ENCODE measurements around the gene CD4. TPM values are rescaled to one million over a fixed set of nuclear protein-coding genes. Genes with fewer than 3 reads are reported as not detected.

The CD4 gene
- total and polyA plus RNA-seq, 10 of the 15 experiments (the other 5 are each of a cell fraction or from before 2014, with no cell fraction given) = 0.24 to 1.6 (median 0.69) TPM

DNA sequence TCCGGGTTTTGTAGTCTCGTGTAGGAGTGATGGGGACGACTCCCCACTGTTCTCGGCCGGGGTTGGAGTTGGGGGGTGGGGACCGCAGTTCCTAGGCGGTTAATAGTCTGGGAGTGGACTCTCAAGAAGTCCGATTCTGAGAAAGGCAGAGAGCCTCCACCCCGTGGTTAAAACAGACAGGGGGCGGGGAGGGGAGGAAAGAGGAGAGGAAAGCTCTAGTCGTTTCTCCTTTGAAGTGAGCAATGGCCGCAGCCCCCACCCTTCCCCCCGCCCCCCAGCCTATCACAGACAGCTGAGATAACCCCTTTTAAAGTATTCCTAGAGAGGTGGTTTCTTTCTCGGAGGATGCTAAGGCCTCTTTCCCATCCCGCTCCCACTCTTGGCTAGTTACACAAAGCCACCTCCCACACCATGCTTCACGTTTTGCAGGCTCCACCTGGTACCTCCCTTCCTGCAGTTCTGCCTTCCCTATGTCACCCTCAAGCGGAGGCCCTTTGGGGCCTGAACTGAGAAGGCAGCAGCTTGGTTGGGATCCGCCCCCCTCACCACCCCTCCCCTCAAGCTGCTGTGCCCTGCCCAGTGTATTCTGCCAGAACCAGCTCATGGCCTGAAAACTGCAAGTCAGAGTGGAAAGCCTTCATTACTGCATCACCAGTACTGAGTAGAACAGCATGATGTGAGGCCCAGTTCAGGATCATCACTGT, 63.5 kb downstream of the CD4 start (continued):
- TF ChIP-seq, protein P1, sequence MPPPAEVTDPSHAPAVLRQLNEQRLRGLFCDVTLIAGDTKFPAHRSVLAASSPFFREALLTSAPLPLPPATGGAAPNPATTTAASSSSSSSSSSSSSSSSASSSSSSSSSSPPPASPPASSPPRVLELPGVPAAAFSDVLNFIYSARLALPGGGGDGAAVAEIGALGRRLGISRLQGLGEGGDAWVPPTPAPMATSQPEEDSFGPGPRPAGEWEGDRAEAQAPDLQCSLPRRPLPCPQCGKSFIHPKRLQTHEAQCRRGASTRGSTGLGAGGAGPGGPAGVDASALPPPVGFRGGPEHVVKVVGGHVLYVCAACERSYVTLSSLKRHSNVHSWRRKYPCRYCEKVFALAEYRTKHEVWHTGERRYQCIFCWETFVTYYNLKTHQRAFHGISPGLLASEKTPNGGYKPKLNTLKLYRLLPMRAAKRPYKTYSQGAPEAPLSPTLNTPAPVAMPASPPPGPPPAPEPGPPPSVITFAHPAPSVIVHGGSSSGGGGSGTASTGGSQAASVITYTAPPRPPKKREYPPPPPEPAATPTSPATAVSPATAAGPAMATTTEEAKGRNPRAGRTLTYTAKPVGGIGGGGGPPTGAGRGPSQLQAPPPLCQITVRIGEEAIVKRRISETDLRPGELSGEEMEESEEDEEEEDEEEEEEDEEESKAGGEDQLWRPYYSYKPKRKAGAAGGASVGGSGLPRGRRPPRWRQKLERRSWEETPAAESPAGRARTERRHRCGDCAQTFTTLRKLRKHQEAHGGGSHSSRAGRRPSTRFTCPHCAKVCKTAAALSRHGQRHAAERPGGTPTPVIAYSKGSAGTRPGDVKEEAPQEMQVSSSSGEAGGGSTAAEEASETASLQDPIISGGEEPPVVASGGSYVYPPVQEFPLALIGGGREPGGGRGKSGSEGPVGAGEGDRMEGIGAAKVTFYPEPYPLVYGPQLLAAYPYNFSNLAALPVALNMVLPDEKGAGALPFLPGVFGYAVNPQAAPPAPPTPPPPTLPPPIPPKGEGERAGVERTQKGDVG (CRISPR knock-in tag; IDR thresholded peaks at IDR 0.05) = no peak
- TF ChIP-seq, protein P2, sequence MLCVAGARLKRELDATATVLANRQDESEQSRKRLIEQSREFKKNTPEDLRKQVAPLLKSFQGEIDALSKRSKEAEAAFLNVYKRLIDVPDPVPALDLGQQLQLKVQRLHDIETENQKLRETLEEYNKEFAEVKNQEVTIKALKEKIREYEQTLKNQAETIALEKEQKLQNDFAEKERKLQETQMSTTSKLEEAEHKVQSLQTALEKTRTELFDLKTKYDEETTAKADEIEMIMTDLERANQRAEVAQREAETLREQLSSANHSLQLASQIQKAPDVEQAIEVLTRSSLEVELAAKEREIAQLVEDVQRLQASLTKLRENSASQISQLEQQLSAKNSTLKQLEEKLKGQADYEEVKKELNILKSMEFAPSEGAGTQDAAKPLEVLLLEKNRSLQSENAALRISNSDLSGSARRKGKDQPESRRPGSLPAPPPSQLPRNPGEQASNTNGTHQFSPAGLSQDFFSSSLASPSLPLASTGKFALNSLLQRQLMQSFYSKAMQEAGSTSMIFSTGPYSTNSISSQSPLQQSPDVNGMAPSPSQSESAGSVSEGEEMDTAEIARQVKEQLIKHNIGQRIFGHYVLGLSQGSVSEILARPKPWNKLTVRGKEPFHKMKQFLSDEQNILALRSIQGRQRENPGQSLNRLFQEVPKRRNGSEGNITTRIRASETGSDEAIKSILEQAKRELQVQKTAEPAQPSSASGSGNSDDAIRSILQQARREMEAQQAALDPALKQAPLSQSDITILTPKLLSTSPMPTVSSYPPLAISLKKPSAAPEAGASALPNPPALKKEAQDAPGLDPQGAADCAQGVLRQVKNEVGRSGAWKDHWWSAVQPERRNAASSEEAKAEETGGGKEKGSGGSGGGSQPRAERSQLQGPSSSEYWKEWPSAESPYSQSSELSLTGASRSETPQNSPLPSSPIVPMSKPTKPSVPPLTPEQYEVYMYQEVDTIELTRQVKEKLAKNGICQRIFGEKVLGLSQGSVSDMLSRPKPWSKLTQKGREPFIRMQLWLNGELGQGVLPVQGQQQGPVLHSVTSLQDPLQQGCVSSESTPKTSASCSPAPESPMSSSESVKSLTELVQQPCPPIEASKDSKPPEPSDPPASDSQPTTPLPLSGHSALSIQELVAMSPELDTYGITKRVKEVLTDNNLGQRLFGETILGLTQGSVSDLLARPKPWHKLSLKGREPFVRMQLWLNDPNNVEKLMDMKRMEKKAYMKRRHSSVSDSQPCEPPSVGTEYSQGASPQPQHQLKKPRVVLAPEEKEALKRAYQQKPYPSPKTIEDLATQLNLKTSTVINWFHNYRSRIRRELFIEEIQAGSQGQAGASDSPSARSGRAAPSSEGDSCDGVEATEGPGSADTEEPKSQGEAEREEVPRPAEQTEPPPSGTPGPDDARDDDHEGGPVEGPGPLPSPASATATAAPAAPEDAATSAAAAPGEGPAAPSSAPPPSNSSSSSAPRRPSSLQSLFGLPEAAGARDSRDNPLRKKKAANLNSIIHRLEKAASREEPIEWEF (IDR thresholded peaks at IDR 0.05; ENCODE audit: insufficient replicate concordance, low read depth, low read length) = no peak
- TF ChIP-seq, protein P3, sequence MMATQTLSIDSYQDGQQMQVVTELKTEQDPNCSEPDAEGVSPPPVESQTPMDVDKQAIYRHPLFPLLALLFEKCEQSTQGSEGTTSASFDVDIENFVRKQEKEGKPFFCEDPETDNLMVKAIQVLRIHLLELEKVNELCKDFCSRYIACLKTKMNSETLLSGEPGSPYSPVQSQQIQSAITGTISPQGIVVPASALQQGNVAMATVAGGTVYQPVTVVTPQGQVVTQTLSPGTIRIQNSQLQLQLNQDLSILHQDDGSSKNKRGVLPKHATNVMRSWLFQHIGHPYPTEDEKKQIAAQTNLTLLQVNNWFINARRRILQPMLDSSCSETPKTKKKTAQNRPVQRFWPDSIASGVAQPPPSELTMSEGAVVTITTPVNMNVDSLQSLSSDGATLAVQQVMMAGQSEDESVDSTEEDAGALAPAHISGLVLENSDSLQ (IDR thresholded peaks at IDR 0.05) = no peak

All from GM12878 (cell line).